WERI-Rb-1 (cell line): ENCODE measurements around the gene DDAH2.
A peak's percentile ranks its signal among the peaks of the same experiment; 100 is the strongest.

Experiments used
- DNase-seq: peaks from one replicate; pipeline ENCODE4 v3.0.0-alpha.2; 2020
- H3K27ac ChIP-seq: fragments of 250-450 bp; sonication (Bioruptor Pico); 2 replicates; pipeline ENCODE4 v1.5.1; 2020; ENCODE audit warnings: mild to moderate bottlenecking, moderate library complexity
- H3K27me3 ChIP-seq: fragments of 250-450 bp; sonication (Bioruptor Pico); 2 replicates; pipeline ENCODE4 v1.5.1; 2021; ENCODE audit warnings: mild to moderate bottlenecking, low read depth, moderate library complexity; ENCODE audit not compliant: insufficient read depth, severe bottlenecking
- H3K36me3 ChIP-seq: fragments of 250-450 bp; sonication (Bioruptor Pico); 2 replicates; pipeline ENCODE4 v1.5.1; 2020; ENCODE audit warnings: mild to moderate bottlenecking, moderate library complexity
- H3K4me3 ChIP-seq: 2 replicates; pipeline ENCODE4 v1.5.1; 2011; ENCODE audit warnings: low read depth, mild to moderate bottlenecking, control low read depth, low read length
- H3K9me3 ChIP-seq: fragments of 250-450 bp; sonication (Bioruptor Pico); 2 replicates; pipeline ENCODE4 v1.5.1; 2021; ENCODE audit warnings: mild to moderate bottlenecking, moderate library complexity; ENCODE audit not compliant: severe bottlenecking
- TF ChIP-seq, protein P1 (sequence below): IDR thresholded peaks from 2 replicates; pipeline ENCODE4 v1.5.1; 2011; ENCODE audit warnings: low read depth, mild to moderate bottlenecking, control low read depth, inconsistent platforms, low read length

Gene DDAH2

DNA sequence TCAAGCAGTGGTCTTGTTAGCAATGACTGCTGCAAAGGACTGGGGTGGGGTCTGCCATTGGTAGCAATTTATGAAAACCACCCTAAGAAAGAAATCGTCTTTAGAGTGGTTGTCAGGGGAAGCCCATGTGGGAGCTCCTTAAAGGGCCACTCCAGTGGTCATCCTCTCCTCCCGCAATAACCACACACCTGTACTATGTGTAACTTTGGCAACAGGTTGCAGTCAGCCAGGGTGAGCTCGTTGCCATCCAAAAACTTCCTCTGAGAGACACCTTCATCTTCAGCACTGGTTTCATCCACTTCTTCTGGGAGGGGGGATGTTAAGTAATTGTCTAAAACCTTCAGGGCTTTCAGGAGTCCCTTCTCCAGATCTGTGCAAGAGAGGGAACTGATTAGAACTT lies 2.9 kb upstream of the DDAH2 start:
- no peak overlapping the region for H3K27ac ChIP-seq
- peaks cover 55% of the 10 kb centered on the region for H3K36me3 ChIP-seq
- no peak for DNase-seq
- no peak overlapping the region for H3K4me3 ChIP-seq
- no peaks in the 10 kb centered on the region for H3K27me3 ChIP-seq
- TF ChIP-seq, protein P1, sequence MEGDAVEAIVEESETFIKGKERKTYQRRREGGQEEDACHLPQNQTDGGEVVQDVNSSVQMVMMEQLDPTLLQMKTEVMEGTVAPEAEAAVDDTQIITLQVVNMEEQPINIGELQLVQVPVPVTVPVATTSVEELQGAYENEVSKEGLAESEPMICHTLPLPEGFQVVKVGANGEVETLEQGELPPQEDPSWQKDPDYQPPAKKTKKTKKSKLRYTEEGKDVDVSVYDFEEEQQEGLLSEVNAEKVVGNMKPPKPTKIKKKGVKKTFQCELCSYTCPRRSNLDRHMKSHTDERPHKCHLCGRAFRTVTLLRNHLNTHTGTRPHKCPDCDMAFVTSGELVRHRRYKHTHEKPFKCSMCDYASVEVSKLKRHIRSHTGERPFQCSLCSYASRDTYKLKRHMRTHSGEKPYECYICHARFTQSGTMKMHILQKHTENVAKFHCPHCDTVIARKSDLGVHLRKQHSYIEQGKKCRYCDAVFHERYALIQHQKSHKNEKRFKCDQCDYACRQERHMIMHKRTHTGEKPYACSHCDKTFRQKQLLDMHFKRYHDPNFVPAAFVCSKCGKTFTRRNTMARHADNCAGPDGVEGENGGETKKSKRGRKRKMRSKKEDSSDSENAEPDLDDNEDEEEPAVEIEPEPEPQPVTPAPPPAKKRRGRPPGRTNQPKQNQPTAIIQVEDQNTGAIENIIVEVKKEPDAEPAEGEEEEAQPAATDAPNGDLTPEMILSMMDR = no peak
- no peaks in the 10 kb centered on the region for H3K9me3 ChIP-seq

DNA sequence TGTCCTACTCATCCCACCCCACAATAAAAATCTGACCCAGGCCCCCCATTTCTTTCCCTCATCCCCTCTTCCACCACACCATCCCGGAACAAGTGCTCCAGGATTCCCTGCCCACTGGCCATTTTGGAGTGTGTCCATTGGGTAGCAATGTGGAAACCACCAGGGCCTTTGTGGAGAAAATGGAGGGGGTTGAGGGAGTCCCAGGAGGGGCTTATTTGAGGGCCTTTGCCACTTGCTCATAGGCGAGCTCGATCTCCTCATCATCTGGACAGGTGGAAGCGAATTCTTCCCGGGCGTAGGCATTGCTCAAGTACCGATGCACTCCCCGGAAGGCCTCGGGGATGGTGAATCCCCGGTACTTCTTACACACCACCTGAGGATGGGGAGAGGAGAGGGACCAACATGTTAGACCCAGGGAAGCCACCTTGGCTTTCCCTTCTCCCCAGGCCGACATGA lies 1.6 kb upstream of the DDAH2 start:
- TF ChIP-seq, protein P1 = no peak
- Histone ChIP-seq H3K27ac (peak overlapping the region; percentile 81), H3K36me3 (peaks cover 68% of the 10 kb centered on the region), H3K27me3 (no peaks in the 10 kb centered on the region), H3K9me3 (no peaks in the 10 kb centered on the region), H3K4me3 (no peak overlapping the region)
- DNase-seq = no peak

DNA sequence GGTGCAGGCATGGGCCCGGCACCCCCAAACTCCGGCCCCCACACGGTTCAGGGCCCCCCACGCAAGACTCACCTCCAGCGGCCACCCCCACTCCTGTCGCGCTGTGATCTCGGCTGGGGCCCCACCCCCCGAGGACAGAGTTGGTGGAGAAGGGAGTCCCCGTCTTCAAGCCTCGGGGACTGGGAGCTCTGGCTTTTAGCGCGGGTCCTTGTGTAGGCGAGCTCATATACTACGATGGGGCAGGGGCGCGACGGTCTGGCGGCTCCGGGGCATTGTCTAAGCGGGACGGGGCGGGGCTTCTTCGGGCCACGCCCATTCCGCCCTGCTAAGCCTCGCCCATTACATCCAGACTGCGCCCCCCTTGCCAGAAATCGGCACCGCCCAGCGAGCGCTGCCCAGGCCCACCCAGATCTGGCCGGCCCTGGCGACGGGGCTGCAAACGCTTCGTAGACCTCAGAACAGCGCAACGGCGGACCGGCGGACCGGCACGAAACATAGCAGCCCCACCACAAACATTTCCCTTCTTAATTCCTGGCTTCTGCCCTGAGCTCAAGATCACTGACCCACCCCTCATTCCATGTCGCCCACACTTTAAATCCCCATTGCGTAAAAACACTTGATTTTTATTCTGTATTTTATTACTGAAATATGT lies 1.0 kb upstream of the DDAH2 start:
- TF ChIP-seq, protein P1 = peak; percentile 14; the same call in 1 of the 2 replicates
- Histone ChIP-seq H3K4me3 (peak overlapping the region; percentile 82), H3K36me3 (peaks cover 68% of the 10 kb centered on the region), H3K27ac (peak overlapping the region; percentile 81), H3K27me3 (no peaks in the 10 kb centered on the region), H3K9me3 (no peaks in the 10 kb centered on the region)
- DNase-seq = peak; percentile 94

GRCh38 chr6:31729515-31729978 lies 448 bp upstream of the DDAH2 start:
- H3K9me3 ChIP-seq = no peaks in the 10 kb centered on the region
- H3K27me3 ChIP-seq = no peaks in the 10 kb centered on the region
- peak; percentile 98 for DNase-seq
- H3K4me3 ChIP-seq = peak overlapping the region; percentile 82
- H3K36me3 ChIP-seq = peaks cover 67% of the 10 kb centered on the region
- TF ChIP-seq, protein P1 = no peak; the same call in 1 of the 2 replicates
- peak overlapping the region; percentile 81 for H3K27ac ChIP-seq

DNA sequence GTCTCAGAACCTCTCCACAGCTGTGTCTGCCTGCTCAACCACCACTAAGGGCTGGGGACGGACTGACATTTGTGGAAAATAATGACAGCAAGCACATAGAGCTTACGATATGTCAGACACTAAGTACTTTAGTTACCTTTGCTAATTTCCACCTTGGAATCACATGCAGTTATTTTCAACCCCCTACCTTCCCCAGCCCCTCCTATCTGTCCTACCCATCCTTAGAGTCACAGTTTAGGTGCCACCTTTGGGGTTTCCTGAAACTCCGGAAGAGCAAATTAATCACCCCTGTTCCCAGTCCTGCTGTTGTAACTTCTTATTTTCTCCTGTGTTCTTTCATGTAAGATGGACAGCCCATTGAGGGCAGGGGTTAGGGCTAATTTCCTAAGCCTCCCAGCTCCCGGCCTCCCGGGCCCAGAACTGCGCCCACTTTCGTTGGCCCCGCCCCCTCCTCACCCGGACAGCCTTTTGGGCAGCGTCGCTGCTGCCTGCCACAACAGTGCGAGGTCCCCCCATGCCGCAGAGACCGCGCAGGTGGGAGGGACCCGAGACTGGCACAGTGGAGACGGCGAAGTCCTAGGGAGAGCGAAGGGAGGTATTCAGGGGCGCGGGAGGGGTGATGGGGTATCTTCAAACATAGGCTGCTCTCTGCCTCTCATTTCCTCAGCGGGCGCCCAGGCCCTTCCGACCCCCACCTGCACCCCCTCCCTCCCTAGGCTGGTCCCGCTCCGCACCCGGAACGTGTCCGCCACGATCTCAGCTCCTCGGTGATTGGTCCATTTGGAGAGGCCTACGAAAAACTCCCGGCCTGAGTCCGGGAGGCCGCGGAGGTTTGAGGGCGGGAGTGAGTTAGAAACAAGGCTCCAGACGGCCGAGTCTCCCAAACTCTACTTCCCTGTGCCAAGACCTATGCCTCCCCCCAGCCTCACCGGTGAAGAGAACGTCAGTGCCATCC lies 1.1 kb downstream of the DDAH2 start:
- Histone ChIP-seq H3K27me3 (no peaks in the 10 kb centered on the region), H3K27ac (no peak overlapping the region), H3K9me3 (no peaks in the 10 kb centered on the region), H3K4me3 (no peak overlapping the region), H3K36me3 (peaks cover 51% of the 10 kb centered on the region)
- TF ChIP-seq, protein P1 = no peak
- no peak for DNase-seq
